ENCODE data around the gene CCNB1IP1.

DNA sequence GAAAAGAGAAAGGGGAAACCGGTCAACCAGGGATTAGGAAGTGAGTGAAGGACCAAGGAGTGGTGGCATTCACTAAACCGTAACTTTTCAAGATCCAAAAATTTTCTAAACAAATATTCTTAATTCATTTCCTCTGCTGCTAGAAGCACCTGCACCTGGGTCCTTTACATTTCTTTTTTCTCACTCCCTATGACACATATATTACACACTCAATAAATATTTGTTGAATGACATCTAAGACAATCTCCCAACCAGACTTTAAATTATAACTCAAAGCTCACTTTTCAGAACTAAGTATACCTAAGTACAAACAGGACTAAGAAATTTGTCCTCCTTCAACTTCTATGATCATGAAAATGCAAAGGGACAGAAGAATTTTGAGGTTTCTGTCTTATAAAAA, 38.4 kb downstream of the CCNB1IP1 start:
- TF ChIP-seq, protein P1, sequence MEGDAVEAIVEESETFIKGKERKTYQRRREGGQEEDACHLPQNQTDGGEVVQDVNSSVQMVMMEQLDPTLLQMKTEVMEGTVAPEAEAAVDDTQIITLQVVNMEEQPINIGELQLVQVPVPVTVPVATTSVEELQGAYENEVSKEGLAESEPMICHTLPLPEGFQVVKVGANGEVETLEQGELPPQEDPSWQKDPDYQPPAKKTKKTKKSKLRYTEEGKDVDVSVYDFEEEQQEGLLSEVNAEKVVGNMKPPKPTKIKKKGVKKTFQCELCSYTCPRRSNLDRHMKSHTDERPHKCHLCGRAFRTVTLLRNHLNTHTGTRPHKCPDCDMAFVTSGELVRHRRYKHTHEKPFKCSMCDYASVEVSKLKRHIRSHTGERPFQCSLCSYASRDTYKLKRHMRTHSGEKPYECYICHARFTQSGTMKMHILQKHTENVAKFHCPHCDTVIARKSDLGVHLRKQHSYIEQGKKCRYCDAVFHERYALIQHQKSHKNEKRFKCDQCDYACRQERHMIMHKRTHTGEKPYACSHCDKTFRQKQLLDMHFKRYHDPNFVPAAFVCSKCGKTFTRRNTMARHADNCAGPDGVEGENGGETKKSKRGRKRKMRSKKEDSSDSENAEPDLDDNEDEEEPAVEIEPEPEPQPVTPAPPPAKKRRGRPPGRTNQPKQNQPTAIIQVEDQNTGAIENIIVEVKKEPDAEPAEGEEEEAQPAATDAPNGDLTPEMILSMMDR (conservative IDR thresholded peaks at IDR 0.05; ENCODE audit: low read depth, low read length) = no peak
- TF ChIP-seq EZH2 (IDR thresholded peaks at IDR 0.05; ENCODE audit: borderline replicate concordance, low read depth, low read length, poor library complexity, severe bottlenecking) = no peak

All from A673 (cell line).